GM21390 (cell line): ENCODE data around the gene CCDC148.

Experiments
- ATAC-seq: cut with Tn5 transposase; IDR thresholded peaks from one replicate; pipeline ENCODE4 v1.9.1; 2021; ENCODE audit not compliant: unreplicated experiment

Gene CCDC148

DNA sequence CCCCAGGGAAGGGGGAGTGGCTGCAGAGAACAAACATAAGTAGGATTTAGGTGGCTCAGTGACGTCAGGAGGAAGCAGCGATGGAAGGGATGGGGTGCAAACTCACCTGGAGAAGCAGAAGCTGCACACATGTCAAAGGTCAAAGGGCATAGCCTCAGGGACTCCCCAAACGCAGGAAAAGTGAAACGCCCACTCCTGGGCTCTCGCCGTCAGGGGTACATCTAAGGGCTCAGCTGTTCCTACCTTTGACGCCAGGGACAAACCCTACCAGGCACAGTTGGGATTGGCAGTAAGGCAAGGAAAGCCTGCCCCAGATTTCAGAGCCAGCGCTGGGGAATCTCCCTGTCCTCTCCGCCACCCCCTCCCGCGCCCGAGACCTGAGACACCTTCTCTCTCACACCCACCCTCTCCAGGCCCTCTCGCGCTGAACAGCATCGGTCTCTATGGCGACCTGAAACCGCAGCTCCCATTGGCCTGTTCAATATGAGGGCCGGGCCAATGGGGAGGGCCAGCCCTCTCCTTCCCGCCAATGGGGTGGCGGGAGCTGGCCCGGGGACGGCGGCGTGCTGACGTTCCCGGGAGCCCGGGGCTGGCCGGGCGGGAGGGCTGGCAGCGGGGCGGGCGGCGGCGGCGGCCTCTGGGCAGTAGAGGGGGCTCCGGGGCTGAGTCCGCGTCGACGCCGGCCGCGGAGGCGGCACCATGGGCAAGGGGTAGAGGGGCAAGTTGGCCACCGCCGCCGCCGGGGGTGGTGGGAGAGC is at the start of gene CCDC148, which contains the start of gene PKP4:
Gene CCDC148 (minus strand): TSS at position 445 of the 758 bp plus-strand sequence. CDS start 314 bp downstream, at position 131.
Gene PKP4 (plus strand): TSS at position 644 of the 758 bp plus-strand sequence. CDS start 76,233 bp downstream, outside the sequence.
- peak; percentile 90 for ATAC-seq

DNA sequence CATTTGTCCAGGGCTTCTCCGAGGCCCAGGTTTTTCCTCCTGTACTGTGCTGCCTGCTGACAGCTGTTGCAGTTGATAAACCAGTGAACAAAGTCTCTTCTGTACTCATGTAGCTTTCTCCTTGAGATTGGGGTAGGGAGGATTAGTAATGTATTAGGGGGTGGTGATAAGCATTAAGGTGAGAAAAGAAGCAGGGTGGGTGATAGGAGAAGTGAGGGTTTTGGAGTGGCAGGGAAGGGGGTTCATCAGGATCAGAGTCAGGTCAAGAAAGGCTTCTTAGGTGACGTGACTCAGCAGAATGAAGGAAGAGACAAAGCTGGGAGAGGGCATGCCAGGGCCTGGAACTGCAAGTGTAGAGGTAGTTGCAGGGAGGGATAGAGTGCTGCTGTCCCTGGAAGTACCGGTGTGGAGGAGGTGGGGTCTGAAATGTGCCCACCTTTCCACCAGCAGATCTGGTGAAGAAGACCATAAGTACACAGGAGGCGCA is 48.9 kb upstream of the CCDC148 start:
- ATAC-seq, result no peak

DNA sequence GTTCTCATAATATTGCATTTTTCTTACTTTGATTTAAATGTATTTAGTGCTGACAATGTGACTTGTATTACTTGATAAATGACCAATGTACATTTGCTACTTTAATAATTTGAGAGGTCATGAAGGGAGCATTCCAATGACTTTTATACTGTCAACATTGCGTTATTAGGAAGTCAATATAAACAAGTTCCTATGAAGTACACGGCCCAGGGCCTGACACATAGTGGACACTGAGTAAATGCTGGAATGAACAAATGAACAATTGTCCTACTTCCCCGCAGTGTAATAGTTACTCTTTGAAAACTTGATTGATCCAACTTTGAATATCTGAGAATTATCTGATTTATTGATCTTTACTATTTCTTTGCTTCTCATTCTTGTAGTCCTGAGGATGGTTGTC is 47.5 kb upstream of the CCDC148 start:
- no peak for ATAC-seq

DNA sequence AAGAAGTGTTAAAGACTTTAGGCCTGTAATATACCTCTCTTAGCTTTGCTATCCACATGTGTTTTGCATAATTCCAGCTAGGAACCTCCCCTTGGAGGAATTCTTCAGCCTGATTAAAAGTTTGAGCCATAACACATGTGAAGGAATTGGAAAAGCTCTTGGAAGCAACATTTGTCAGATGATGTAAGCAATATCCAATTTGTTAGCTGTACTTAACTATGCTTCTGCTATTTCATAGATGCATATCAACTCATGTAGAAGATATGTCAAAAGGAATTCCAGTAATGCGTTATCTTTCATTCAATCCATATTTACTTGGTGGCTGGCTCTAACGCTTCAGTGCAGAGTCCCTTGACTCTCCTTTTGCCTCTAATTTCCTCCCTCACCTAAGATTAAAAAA is 46.4 kb upstream of the CCDC148 start:
- no peak for ATAC-seq

DNA sequence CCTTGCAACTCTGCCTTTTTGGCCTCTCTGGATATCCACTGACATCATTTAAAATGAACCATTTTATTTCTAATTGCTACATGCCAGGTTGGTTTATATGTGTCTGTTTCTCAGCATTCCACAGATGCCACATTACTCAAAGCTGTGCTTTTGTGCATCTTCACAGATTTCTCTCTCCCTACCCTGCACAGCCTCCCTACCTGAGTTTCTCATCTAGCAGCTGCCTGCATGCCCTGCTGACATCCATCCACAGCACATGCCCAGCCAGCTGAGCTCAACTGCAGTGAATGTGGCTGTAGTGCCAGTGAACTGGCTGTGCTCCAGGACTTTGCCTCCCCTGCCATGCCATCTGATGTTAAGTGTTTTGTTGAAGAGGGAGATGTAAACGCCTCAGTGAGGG is 44.7 kb upstream of the CCDC148 start:
- no peak for ATAC-seq

DNA sequence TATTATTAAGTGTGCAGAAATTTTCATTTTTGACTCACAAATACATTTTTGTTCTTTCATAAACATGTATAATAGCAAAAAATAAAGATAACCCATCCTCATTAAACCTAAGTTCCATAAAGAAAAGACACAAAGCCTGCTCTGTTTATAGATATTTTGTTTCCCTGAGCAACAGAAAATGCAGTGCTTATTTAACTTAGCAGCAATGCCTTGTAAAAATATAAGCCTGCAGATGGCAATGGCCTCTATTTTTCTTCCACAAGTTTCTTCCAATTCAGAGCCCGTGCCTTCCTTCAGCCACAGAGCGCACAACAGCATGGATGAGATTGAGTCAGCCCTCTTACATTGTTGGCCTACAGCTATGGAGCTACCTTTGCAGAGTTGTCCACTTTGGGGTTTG is 43.8 kb upstream of the CCDC148 start:
- ATAC-seq, result no peak

DNA sequence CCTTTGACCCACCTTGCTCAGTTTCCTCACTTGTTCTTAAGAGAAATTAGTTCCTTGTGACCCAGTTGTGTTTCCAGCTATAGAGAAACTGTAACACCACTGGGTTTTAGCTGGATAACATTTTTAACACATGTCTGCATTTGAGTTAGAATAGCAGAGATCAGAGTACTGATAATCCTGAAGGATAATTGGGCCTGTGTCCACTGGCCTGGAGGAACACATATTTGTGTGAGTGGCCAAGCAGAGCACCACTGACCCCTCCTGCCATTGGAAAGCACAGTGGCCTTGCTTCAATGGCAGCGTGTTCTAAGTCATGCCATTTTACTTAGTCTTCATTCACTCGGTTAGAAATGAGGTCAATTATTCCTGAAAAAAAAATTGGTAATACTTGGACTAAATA is 42.8 kb upstream of the CCDC148 start:
- no peak for ATAC-seq

DNA sequence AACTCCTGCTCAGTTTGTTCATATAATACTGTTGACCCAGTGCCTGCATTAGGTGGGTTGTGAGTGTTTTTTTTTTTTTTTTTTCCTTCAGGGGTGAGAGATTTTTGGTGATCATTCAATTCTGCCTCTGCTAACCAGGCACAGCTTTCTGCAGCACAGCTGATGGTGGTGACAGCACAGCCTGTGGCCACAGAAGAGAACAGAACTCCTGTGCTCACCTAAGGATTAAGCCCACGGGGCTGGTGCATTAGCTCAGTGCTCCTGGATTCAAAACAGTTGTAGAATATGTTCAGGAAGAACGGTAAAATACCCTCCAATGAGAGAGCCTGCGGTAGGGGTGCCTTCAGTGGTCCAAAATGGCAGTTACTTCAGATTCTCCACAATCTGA is 42.2 kb upstream of the CCDC148 start:
- no peak for ATAC-seq

DNA sequence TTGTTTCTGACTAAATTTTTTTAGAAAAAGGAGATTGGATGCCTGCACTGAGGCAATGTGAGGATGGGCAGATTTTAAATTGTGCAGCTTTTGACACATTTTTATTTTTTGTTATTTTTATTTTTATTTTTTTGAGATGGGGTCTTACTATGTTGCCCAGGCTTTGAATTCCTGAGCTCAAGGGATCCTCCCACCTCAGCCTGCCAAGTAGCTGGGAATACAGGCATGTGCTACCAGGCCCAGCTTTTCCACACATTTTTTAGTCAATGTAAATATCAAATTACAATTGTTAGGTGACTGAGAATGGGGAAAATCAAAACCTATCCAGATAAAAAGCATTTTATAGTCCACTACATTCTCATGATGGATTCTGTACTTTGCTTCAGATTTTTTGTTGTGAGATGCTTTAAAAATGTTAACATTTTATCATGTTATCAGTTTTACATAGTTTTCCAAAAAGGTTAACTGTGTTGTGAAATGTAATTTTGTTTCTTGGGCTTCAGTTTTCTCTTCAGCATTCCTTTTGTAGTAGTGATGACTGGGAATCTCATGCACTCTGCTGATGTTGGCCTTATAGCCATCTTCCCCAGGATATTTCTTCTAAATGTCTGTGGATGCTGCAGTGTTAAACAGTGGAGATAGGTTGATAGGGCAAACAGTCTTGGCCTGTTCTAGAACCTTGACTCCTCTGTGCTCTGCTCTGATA is 41.6 kb upstream of the CCDC148 start:
- ATAC-seq, result no peak

DNA sequence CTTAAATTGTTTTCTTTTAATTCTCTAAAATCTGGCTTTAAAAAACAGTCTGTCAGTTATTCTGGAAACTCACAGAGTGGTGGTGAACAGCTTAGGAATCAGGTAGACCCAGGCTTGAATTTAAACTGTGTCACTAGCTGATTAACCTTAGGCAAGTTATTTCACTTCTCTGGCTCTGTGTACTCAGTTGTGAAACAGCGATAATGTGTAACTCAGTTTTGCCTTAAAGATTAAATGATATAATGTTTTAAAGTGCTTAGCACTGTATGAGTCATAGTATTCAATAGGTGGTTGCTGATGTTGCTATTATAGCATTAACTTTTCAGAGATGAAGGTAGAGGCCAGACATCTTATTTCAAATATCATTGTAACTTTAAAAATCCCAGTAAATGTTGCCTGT is 40.9 kb upstream of the CCDC148 start:
- no peak for ATAC-seq

DNA sequence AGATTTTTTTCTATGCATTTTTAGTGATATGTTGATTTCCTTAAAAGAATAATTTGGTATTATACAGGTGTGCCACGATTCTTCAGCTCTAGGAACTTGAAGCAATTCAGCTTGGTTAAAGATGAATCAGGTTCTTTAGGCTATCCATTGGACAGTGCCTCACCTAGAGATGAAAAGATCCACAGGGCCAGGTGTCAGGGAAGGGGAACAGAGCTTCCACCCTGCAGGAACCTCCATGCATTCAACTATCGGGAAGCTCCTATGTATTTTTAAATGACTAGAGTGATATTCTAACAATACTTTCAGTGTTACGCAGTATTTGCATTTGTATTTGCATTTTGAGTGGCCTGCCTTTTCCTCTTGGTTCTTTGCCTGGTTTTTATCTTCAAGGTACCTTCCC is 40.4 kb upstream of the CCDC148 start:
- no peak for ATAC-seq

DNA sequence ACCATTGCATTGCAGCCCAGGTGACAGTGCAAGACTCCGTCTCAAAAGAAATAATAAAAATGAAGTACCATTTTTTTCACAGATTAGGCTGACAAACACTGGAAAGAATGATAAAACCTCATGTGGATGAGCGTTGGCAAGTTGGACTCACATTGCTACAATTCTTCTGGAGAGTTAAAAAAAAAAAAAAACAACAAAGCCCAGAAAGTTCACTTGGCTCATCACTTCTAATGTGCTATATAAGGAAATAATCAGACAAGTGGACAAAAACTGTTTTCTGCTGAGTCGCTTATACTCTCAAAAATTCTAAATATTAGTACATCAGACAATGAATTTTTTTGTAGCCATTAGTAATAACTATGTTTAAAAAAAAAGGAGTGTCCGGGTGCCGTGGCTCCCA is 38.6 kb upstream of the CCDC148 start:
- no peak for ATAC-seq

DNA sequence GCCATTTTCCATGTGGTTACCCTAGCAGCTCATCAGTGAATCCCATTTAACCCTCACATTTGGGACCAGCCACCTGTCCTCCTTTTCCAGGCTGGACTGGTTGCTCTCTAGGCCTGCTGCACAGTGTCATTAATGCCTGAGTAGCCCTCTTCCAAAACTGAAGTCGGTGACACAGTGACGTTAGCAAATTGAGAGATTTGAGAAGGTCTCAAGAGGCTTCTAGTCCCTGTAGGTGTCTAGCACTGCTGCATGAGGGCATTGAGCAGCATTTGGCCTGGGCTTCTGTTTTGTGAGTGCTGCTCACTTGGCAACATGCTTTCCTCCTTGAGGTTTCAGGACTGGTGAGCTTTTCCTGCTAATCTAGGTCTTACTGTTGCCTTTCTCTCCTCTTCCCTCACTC is 36.9 kb upstream of the CCDC148 start:
- ATAC-seq, result no peak

DNA sequence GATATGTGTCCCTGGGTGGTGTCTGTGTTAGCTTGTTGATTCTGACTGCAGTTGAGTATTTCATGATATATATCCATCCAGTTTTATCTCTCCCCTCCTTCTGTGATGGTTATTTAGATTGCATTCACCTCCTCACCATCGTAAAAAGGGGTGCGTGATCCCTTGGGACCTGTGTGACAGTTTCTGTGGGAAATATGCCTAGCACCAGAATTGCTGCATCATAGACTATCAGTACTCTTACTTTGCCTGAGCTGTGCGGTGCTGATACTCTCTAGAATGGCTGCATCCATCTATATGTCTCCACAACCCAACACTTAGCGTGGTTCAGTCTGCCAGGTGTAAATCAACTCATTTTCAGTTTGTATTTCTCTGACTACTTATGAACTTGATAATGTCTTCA is 34.5 kb upstream of the CCDC148 start:
- ATAC-seq, result no peak

DNA sequence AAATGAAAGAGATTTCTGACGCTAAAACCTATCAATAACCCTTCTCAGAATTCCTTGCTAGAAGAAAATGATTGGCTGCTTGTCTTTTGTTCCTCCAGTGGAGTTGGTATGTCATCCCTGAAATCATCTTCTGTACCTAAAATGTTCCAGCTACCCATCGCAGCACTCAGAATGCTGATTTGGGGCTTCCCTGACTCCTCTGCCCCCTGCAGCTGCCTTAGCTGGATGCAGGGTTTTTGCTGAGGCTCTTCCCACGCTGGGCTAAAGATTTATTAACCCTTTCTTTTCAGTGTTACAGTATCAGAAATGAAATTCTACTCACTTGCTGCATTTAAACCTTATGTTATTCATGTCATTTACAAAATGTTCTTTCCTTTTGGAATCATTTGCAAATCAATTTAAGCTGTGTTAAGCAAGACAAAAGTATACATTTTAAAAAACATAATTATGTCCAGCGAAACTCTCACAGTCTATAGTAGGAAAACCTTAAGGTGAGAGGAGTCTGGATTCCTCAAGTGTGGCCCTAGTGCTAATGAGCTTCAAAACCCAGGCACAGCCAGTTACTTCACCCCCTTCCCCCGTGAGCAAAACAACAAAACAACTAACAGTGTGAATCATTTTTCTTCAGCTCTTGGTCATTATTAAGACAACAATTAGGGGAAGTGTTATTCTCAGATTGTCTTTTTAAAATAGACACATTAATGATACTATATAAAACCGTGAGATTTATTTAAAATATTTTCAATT is 33.0 kb upstream of the CCDC148 start:
- ATAC-seq, result no peak

DNA sequence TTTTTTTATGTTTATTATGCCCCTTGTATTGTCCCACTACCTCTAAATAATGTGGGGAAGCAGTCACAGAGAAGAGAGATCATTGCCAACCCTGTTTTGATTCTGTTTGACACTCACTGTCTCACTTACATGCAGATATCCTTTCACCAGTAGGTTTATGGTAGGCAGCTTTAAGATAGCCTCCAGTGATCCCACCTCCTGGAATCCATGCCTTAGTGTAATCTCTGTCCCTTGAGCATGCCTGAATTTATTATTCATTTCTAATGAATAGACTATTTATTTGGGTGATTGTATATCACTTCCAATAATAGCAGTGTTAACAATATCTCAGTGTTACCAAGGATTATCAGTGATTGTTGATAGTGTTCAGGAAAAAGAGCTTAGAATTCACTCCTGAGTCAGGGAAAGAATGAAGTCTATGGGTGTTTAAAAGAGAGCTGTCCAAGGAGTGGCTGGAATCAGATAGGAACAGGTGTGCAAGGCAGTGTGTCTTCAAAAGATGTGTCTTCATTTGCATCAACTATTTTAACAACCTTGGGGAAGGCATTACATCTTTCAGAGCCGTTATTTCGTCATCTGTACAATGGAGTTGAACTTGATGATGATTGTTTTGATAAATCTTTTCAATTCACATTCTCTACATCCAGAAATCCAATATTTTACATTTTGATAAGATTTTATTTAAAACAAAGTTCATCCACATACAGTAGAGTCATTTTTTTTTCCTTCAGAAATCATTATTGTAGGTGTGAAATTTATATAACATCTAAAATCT is 32.1 kb upstream of the CCDC148 start:
- no peak for ATAC-seq

DNA sequence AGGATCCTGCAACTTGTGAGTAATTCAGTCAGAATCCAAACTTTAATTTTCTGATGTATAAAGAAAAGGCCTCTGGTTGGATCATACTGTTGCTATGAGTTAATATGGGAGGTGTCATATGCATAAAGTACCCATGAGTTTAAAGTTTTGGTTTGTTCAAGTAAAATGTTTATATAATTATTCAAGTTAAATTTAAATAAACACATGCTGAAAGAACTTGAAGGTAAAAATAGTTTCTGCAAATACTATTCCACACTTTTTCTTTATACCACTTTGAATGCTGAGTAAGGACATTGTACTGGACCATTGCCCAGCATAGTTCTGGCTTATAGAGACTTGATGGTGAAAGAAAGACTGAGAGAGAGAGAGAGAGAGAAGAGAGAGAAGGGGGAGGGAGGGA is 30.9 kb upstream of the CCDC148 start:
- ATAC-seq, result no peak

DNA sequence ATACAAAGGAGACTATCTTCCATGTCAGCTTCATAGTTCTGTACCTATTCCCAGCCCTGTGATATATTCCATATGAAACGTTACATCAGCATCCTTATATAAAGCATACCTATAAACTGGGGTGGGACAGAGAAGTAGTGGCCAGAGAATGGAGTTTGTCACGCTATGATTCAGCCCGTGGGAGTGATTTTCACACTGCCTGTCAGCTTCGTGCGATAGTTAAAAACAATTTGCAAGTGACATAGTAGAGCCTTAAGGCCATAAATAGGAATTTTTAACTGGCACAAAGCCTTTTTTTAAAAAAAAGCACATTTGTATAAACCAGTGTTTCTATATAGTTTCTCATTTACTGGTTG is 30.4 kb upstream of the CCDC148 start:
- ATAC-seq, result no peak

DNA sequence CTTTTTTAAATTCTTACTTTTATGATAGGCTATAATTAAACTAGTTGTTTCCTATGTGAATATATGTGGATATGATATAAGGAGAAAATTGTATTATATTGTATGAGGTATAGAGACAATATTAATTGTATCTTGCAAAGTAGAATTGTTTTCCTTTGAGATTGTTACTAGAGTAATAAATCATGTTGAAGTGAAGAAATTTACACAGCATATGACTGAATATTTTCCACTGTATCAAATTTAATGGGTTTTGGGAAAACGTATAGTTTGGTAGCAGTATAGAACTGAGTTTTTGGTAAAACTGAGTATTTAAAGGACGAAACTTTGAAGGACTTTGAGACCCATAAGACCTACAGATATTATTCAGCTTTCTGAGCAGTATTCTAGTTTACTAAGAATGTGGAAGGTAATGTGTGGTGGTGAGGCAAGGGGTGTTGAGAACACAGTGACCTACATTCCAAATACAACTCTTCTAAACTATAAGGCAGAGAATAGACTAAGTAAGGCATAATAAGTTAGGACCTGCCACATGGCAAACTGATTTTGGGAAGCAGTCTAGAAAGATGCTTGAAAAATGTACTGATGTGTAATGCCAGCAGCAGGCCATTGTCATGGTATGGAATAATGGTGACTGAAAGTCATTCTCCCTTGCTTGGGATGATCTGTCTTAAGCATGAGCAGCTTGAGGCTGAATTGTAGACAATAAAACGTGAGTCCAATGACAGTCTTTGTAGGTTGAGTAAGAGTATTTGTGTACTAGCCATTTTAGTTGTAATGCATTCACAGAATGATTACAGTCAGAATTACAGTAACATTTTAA is 29.8 kb upstream of the CCDC148 start:
- no peak for ATAC-seq

DNA sequence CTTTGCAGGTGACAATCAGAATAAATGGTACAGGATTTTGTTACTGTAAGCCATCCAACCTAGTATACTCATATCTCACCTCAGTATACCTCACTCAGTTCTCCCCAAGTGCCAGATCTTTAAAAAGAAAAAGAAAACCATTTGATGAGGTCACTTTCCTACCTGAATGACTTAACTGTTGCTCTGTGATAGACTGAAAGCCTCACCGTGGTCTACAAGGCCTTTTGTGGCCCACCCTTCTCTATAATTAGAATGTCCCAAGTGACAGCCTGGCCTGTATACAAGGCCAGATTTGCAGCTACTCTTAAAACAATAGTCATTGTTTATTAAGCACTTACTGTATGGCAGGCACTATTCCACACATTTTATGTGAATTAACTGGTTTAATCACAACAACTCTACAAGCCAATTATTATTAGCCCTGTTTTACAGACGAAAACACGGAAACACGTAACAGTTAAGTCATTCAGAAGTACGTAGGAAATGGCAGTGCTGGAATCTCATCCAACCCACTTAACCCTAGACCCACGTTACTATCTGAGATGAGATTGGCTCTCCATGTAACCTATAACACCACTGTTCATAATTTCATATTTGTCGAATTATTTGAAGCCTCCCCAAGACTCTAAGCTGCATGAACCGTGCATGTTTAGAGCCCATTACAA is 28.5 kb upstream of the CCDC148 start:
- peak; percentile 57 for ATAC-seq
